K562 (cell line): ENCODE results near the gene HOXB8. TPM values are rescaled to one million over a fixed set of nuclear protein-coding genes. Genes with fewer than 3 reads are reported as not detected.

ENCODE experiments used
- PBX2 ChIP-seq, 2 experiments: IDR thresholded peaks in 1 of 2; conservative IDR thresholded peaks in 1 of 2; 2 replicates each; pipeline ENCODE4 v1.6.1; 2016; ENCODE audit warnings: low read depth in 2 of 2, mild to moderate bottlenecking in 1 of 2, missing compliant biosample characterization in 1 of 2, missing genetic modification characterization in 1 of 2, moderate library complexity in 1 of 2
- PRDM10 ChIP-seq: fragments of 450-650 bp; IDR thresholded peaks from 2 replicates; pipeline ENCODE4 v1.6.1; 2018; ENCODE audit not compliant: partially characterized antibody
- polyA plus RNA-seq, 8 experiments: library from polyadenylated mRNA; depleted of rRNA in 4 of 8; stranded (reverse) in 5 of 8; unstranded in 3 of 8; fragments of >200 nt; fragmentation: Nextera tagmentation in 2 of 8; fragmentation: Illumina TruSeq in 1 of 8; extraction: Ambion mirVana in 2 of 8; extraction: Trizol in 1 of 8; gene quantifications; 2 replicates each; pipeline versions ENCODE4 v1.2.1 to v1.2.3, GENCODE V29; 2011 to 2014; ENCODE audit warnings: inconsistent platforms in 1 of 8, missing spikeins in 1 of 8
- total RNA-seq, 7 experiments: library from RNA; depleted of rRNA in 6 of 7; stranded (reverse); fragments of >200 nt in 6 of 7; fragmentation: Illumina TruSeq in 2 of 7; extraction: Trizol in 2 of 7; gene quantifications; 2 replicates each; pipeline versions ENCODE4 v1.2.1 to v1.2.3, GENCODE V29; 2011 to 2021; ENCODE audit warnings: low replicate concordance in 1 of 7

The HOXB8 gene
- total and polyA plus RNA-seq, 9 of the 15 experiments (the other 6 are each of a cell fraction or from before 2014, with no cell fraction given), result 0.52 to 23.8 (median 3.6) TPM

- TF ChIP-seq PBX2 (CRISPR knock-in tag; IDR thresholded peaks at IDR 0.05; ENCODE audit: low read depth), result no peak
- no peak for TF ChIP-seq PBX2 (tag; conservative IDR thresholded peaks at IDR 0.05; ENCODE audit: low read depth)
- no peak for TF ChIP-seq PRDM10
Observed at GRCh38 chr17:48595278-48595999, 19.7 kb downstream of the HOXB8 start (continued).
